ENCODE results near the gene SERPIND1.
A peak's percentile ranks its signal among the peaks of the same experiment; 100 is the strongest.

SERPIND1 gene

GRCh38 chr22:20774882-20775281 lies 969 bp downstream of the SERPIND1 start:
- no peak for DNase-seq (ENCODE audit: low read depth)

DNA sequence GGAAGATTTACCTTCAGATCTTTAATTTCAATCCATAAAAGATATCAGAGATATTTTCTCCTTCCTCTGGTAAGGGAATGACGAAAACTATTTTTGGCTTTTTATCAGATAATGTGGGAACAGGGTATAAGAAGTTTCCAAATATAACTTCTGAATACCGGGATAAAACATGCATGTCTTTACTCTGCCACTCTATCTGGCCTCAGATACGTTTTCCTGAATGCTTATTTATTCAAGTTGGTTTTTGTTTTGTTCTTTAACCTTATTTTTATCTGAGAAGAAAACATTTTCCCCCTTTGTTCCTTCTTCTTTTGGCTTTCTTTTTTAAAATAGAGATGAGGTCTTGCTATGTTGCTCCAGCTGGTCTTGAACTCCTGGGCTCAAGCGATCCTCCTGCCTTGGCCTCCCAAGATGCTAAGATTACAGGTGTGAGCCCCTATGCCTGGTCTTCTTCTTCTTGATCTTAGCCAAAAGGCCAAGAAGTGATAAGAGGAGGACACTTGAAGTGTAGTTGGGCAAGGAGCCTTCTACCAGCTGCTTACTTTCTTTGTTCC lies 1.5 kb downstream of the SERPIND1 start:
- no peak for DNase-seq (ENCODE audit: low read depth)

DNA sequence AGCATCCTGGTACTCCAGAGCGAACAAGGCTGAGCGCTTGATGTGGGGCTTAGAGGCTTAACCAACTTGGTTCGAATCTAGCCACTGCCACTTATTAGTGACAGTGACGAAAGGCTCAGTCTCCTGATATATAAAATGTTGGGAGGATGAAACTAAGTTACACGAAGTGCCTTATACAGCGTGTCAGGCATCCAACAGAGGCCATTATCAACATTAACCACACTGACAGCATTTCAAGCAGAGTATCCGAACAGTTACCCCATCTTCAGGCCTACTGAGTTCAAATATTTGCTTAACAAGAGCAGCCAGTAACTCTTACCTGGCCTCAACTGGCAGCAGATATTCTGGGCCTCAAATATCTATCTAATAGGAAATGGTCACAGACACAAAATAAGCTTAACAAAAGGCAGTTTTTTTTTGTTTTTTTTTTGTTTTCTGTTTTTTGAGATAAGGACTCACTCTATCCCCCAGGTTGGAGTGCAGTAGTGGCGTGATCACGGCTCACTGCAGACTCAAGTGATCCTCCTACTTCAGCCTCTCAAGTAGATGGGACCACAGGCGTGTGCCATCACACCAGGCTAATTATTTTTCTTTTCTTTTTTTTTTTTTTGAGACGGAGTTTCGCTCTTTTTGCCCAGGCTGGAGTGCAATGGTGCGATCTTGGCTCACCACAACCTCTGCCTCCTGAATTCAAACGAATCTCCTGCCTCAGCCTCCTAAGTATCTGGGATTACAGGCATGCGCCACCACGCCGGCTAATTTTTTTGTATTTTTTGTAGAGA lies 2.9 kb downstream of the SERPIND1 start:
- no peak for DNase-seq (ENCODE audit: low read depth)

- DNase-seq (ENCODE audit: low read depth), result peak; percentile 89
Observed at GRCh38 chr22:20777420-20778177, 3.7 kb downstream of the SERPIND1 start.

- no peak for DNase-seq (ENCODE audit: low read depth)
Observed at GRCh38 chr22:20779014-20779817, 5.3 kb downstream of the SERPIND1 start.

- DNase-seq (ENCODE audit: low read depth), result peak; percentile 81
Observed at GRCh38 chr22:20779818-20780158, 5.9 kb downstream of the SERPIND1 start.

- DNase-seq (ENCODE audit: low read depth), result peak; percentile 17
Observed at GRCh38 chr22:20781272-20781990, 7.5 kb downstream of the SERPIND1 start.

- no peak for DNase-seq (ENCODE audit: low read depth)
Observed at GRCh38 chr22:20782083-20782482, 8.2 kb downstream of the SERPIND1 start.

GRCh38 chr22:20782596-20783299 lies 8.8 kb downstream of the SERPIND1 start:
- DNase-seq (ENCODE audit: low read depth), result peak; percentile 60

DNA sequence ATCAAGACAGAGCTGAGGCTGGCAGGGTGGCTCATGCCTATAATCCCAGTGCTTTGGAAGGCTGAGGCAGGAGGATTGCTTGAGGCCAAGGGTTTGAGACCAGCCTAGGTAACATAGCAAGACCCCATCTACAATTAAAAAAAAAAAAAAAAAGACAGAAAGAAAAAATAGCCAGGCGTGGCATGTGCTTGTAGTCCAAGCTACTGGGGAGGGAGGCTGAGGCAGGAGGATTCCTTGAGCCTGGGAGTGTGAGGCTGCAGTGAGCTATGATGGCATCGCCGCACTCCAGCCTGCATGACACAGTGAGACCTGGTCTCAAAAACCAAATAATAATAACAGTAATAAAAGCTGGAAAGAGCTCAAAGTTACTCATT lies 9.4 kb downstream of the SERPIND1 start:
- no peak for DNase-seq (ENCODE audit: low read depth)

DNA sequence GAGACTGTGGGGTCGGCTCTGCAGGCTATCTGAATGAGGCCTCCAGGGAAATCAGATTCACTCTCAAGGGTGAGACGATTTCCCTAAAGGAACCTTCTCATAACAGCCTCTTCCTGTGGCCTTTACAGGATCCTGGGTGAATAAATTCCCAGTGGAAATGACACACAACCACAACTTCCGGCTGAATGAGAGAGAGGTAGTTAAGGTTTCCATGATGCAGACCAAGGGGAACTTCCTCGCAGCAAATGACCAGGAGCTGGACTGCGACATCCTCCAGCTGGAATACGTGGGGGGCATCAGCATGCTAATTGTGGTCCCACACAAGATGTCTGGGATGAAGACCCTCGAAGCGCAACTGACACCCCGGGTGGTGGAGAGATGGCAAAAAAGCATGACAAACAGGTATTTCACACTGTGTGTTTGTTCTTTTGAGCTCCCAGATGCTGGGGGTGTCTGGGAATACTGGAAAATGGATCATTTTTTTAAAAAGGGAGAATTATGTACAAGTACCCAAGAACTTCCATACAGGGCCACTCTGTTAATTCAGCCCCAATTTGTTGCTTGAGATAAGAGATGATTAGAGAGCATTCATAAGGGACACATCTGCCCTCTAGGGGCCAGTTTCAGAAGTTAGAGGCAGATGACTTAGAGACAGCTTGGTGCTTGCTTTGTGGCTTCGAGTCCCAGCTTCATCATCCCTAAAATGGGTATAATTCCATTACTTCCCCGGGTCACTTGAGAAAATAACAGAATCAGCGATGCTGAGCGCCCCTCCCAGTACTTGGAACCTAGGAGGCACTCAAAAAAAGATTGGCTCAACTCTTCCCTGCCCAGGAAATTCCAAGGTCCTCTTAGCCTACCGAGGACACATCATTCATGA lies 10.2 kb downstream of the SERPIND1 start:
- DNase-seq (ENCODE audit: low read depth), result peak; percentile 79

DNA sequence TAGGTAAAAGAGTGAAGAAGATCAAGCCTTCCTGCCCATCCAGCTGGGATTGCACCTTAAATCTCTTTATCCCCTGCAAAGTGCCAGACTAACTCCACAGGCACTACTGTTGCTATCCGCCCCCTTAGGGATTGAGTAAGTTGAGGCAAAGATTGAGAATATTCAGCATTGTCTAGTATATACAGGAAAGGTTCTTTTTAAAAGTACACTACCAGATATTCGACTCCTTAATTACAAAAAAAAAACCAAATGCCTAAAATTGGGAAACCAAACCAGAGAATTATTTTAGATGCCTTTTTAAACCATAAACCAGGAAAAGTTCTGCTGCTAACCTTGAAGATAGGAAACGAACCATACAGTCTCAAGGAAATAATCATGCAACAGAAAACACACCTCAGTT lies 11.5 kb downstream of the SERPIND1 start:
- DNase-seq (ENCODE audit: low read depth), result no peak

DNA sequence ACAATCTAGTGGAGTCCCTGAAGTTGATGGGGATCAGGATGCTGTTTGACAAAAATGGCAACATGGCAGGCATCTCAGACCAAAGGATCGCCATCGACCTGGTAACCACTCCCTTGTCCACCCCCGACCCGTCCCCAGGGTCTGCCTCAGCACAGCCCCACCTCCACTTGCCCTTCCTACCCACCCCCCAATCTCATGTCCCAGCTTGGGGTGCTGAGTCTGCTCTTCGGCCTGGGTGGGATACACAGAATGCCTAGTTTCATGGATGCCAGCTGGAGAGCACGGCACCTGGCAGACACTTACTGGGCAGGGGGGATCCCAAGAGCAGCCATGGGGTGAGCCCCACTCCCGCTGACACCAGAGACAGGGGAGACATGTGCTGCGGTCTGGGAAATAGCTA lies 12.1 kb downstream of the SERPIND1 start:
- no peak for DNase-seq (ENCODE audit: low read depth)

GRCh38 chr22:20786536-20786979 lies 12.6 kb downstream of the SERPIND1 start:
- DNase-seq (ENCODE audit: low read depth), result no peak

DNA sequence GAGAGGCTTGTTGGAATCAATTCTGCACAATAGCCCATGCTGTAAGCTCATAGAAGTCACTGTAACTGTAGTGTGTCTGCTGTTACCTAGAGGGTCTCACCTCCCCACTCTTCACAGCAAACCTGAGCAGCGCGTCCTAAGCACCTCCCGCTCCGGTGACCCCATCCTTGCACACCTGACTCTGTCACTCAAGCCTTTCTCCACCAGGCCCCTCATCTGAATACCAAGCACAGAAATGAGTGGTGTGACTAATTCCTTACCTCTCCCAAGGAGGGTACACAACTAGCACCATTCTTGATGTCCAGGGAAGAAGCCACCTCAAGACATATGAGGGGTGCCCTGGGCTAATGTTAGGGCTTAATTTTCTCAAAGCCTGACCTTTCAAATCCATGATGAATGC lies 13.3 kb downstream of the SERPIND1 start:
- no peak for DNase-seq (ENCODE audit: low read depth)

- no peak for DNase-seq (ENCODE audit: low read depth)
Observed at GRCh38 chr22:20787746-20788626, 14.1 kb downstream of the SERPIND1 start.

GRCh38 chr22:20788627-20789344 lies 14.9 kb downstream of the SERPIND1 start:
- DNase-seq (ENCODE audit: low read depth), result no peak

DNA sequence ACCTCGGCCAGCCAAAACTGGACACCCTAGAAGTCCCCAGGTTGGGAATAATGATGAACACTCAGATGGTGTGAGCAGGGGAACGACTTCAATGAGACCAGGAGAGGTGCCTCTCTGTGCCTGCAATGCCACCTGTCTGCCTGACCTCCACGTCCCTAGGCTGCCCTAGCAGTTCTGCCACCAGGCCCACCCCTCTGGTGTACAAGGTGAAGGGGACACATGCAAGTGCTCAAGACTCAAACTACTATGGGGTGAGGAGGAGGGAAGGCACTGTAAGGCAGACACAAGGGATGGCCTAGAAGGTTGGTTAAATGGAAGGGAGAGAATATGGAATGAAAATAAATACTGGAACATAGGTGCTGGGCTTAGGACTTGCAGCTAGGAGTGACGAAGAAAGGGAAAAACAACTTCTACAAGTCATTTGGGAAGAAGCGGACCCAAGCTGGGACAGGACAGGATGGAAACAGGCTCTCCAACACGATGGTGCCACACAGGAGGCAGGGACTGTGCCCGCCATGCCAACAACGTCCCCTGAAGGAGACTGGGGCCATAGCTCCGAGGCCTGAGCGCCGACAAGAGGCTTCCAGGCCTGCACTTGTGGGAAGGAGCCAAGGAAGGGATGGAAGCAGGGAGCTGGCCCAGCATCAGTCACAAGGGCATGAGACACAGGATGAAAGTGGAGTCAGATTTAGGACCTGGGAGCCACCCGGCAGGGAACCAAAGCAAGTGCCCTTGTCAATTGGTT lies 18.5 kb downstream of the SERPIND1 start:
- DNase-seq (ENCODE audit: low read depth), result no peak

All from ELR (cell line).